Mucosa of rectum (tissue), 2 donors: ENCODE measurements around the gene LAMA2.

Experiments used
- H3K27ac ChIP-seq, 2 donors: one replicate each; pipeline ENCODE4 v1.7.0; 2013; ENCODE audit warnings: inconsistent platforms in 2 of 2, low read depth in 2 of 2, low read length in 2 of 2
- H3K27me3 ChIP-seq, 2 donors: one replicate each; pipeline ENCODE4 v1.7.0; 2013; ENCODE audit warnings: low read length in 2 of 2; ENCODE audit not compliant: control insufficient read depth in 2 of 2, insufficient read depth in 2 of 2
- H3K36me3 ChIP-seq, 2 donors: one replicate each; pipeline ENCODE4 v1.7.0; 2013; ENCODE audit warnings: low read length in 2 of 2; ENCODE audit not compliant: control insufficient read depth in 2 of 2, insufficient read depth in 2 of 2
- H3K4me1 ChIP-seq, 2 donors: one replicate each; pipeline ENCODE4 v1.7.0; 2013; ENCODE audit warnings: low read length in 2 of 2, mild to moderate bottlenecking in 1 of 2; ENCODE audit not compliant: control insufficient read depth in 2 of 2, insufficient read depth in 2 of 2
- H3K4me3 ChIP-seq, 2 donors: one replicate each; pipeline ENCODE4 v1.7.0; 2013; ENCODE audit warnings: low read length in 2 of 2
- H3K9ac ChIP-seq, 2 donors: one replicate each; pipeline ENCODE4 v1.7.0; 2013; ENCODE audit warnings: low read length in 2 of 2, low read depth in 1 of 2, mild to moderate bottlenecking in 1 of 2
- H3K9me3 ChIP-seq, 2 donors: one replicate each; pipeline ENCODE4 v1.7.0; 2013; ENCODE audit warnings: low read length in 2 of 2; ENCODE audit not compliant: control insufficient read depth in 2 of 2
- donor health status: healthy.
- donor health status: Normal muscosa, but diverticular disease.

LAMA2 gene

GRCh38 chr6:129098061-129098553 is 215.2 kb downstream of the LAMA2 start:
- H3K27ac ChIP-seq = no peak overlapping the region
- no peak overlapping the region for H3K9ac ChIP-seq
- no peaks in the 10 kb centered on the region for H3K9me3 ChIP-seq
- H3K27me3 ChIP-seq = peaks cover 0 to 3% of the 10 kb centered on the region in 2 donors
- H3K4me3 ChIP-seq = no peak overlapping the region
- H3K36me3 ChIP-seq = no peaks in the 10 kb centered on the region
- H3K4me1 ChIP-seq = no peaks in the 10 kb centered on the region

GRCh38 chr6:129099696-129100095 is 216.8 kb downstream of the LAMA2 start:
- Histone ChIP-seq H3K4me1 (no peaks in the 10 kb centered on the region), H3K27ac (no peak overlapping the region), H3K9ac (no peak overlapping the region), H3K9me3 (no peaks in the 10 kb centered on the region), H3K36me3 (no peaks in the 10 kb centered on the region), H3K27me3 (peaks cover 0 to 3% of the 10 kb centered on the region in 2 donors), H3K4me3 (no peak overlapping the region)

GRCh38 chr6:129100164-129100563 is 217.2 kb downstream of the LAMA2 start:
- H3K4me3 ChIP-seq = no peak overlapping the region
- no peaks in the 10 kb centered on the region for H3K36me3 ChIP-seq
- no peak overlapping the region for H3K9ac ChIP-seq
- H3K27me3 ChIP-seq = peaks cover 0 to 3% of the 10 kb centered on the region in 2 donors
- no peak overlapping the region for H3K27ac ChIP-seq
- H3K4me1 ChIP-seq = no peaks in the 10 kb centered on the region
- no peaks in the 10 kb centered on the region for H3K9me3 ChIP-seq

GRCh38 chr6:129102741-129103140 is 219.8 kb downstream of the LAMA2 start:
- no peak overlapping the region for H3K9ac ChIP-seq
- H3K4me3 ChIP-seq = no peak overlapping the region
- H3K9me3 ChIP-seq = no peaks in the 10 kb centered on the region
- H3K36me3 ChIP-seq = no peaks in the 10 kb centered on the region
- no peak overlapping the region for H3K27ac ChIP-seq
- no peaks in the 10 kb centered on the region for H3K4me1 ChIP-seq
- H3K27me3 ChIP-seq = no peaks in the 10 kb centered on the region

- H3K4me1 ChIP-seq = no peaks in the 10 kb centered on the region
- no peak overlapping the region for H3K27ac ChIP-seq
- H3K9me3 ChIP-seq = no peaks in the 10 kb centered on the region
- H3K4me3 ChIP-seq = no peak overlapping the region
- no peaks in the 10 kb centered on the region for H3K36me3 ChIP-seq
- H3K9ac ChIP-seq = no peak overlapping the region
- H3K27me3 ChIP-seq = no peaks in the 10 kb centered on the region
These were observed 221.2 kb downstream of the LAMA2 start for GRCh38 chr6:129104131-129104530.

- H3K9me3 ChIP-seq = no peaks in the 10 kb centered on the region
- no peak overlapping the region for H3K4me3 ChIP-seq
- peak overlapping the region in 1 of 2 donors; percentile 35 for H3K27ac ChIP-seq
- no peaks in the 10 kb centered on the region for H3K4me1 ChIP-seq
- no peaks in the 10 kb centered on the region for H3K27me3 ChIP-seq
- H3K36me3 ChIP-seq = no peaks in the 10 kb centered on the region
- H3K9ac ChIP-seq = no peak overlapping the region
These were observed 221.6 kb downstream of the LAMA2 start for GRCh38 chr6:129104560-129104959.

GRCh38 chr6:129105035-129105434 is 222.1 kb downstream of the LAMA2 start:
- Histone ChIP-seq H3K9me3 (no peaks in the 10 kb centered on the region), H3K4me1 (no peaks in the 10 kb centered on the region), H3K36me3 (no peaks in the 10 kb centered on the region), H3K4me3 (no peak overlapping the region), H3K27ac (peak overlapping the region in 1 of 2 donors; percentile 35), H3K27me3 (no peaks in the 10 kb centered on the region), H3K9ac (no peak overlapping the region)

- Histone ChIP-seq H3K36me3 (no peaks in the 10 kb centered on the region), H3K27me3 (no peaks in the 10 kb centered on the region), H3K9ac (no peak overlapping the region), H3K9me3 (no peaks in the 10 kb centered on the region), H3K4me3 (no peak overlapping the region), H3K27ac (no peak overlapping the region), H3K4me1 (no peaks in the 10 kb centered on the region)
These were observed 222.9 kb downstream of the LAMA2 start for GRCh38 chr6:129105793-129106192.

- no peaks in the 10 kb centered on the region for H3K27me3 ChIP-seq
- H3K4me1 ChIP-seq = no peaks in the 10 kb centered on the region
- no peaks in the 10 kb centered on the region for H3K9me3 ChIP-seq
- no peaks in the 10 kb centered on the region for H3K36me3 ChIP-seq
- no peak overlapping the region for H3K4me3 ChIP-seq
- H3K27ac ChIP-seq = no peak overlapping the region
- no peak overlapping the region for H3K9ac ChIP-seq
These were observed 225.4 kb downstream of the LAMA2 start for GRCh38 chr6:129108337-129108736.

- H3K36me3 ChIP-seq = no peaks in the 10 kb centered on the region
- H3K27me3 ChIP-seq = no peaks in the 10 kb centered on the region
- no peak overlapping the region for H3K27ac ChIP-seq
- H3K9me3 ChIP-seq = no peaks in the 10 kb centered on the region
- no peak overlapping the region for H3K4me3 ChIP-seq
- no peaks in the 10 kb centered on the region for H3K4me1 ChIP-seq
- H3K9ac ChIP-seq = no peak overlapping the region
These were observed 227.9 kb downstream of the LAMA2 start for GRCh38 chr6:129110690-129111343.
